ENCODE data around the gene FGF14. TPM values are rescaled to one million over a fixed set of nuclear protein-coding genes. Genes with fewer than 3 reads are reported as not detected.

The FGF14 gene
- total and polyA plus RNA-seq, 9 donors = 0.06 to 4.8 (median 0.60) TPM; not detected in 2

GRCh38 chr13:101916108-101916774 is 485.6 kb downstream of the FGF14 start:
- Histone ChIP-seq H3K27ac (no peak overlapping the region), H3K4me3 (no peak overlapping the region), H3K9me3 (no peaks in the 10 kb centered on the region), H3K4me1 (ENCODE audit: insufficient read depth) (no peaks in the 10 kb centered on the region), H3K27me3 (no peaks in the 10 kb centered on the region), H3K36me3 (no peaks in the 10 kb centered on the region)
- no peak for TF ChIP-seq EP300 (IDR thresholded peaks at IDR 0.05)
- no peak for TF ChIP-seq CTCF (IDR thresholded peaks at IDR 0.05)
- TF ChIP-seq POLR2A (IDR thresholded peaks at IDR 0.05) = no peak
- no peak for DNase-seq
- intact Hi-C loops (cut with DNase I) = no loop called here
- 2 to 3% (median 2%) methylated on average over 28 to 62 of the region's 62 CpGs for WGBS, 3 donors

GRCh38 chr13:101915755-101916107 is 486.1 kb downstream of the FGF14 start:
- no peak for TF ChIP-seq CTCF (IDR thresholded peaks at IDR 0.05)
- no peak for TF ChIP-seq EP300 (IDR thresholded peaks at IDR 0.05)
- TF ChIP-seq POLR2A (IDR thresholded peaks at IDR 0.05) = no peak
- H3K27me3 ChIP-seq = no peaks in the 10 kb centered on the region
- no peaks in the 10 kb centered on the region for H3K9me3 ChIP-seq
- H3K36me3 ChIP-seq = no peaks in the 10 kb centered on the region
- no peak for DNase-seq
- WGBS, 3 donors = 4 to 7% (median 6%) methylated on average over 11 to 13 of the region's 13 CpGs
- H3K4me1 ChIP-seq (ENCODE audit: insufficient read depth) = no peaks in the 10 kb centered on the region
- H3K4me3 ChIP-seq = no peak overlapping the region
- intact Hi-C loops (cut with DNase I) = no loop called here
- no peak overlapping the region for H3K27ac ChIP-seq

GRCh38 chr13:101915331-101915730 is 486.5 kb downstream of the FGF14 start:
- intact Hi-C loops (cut with DNase I) = no loop called here
- 12 to 13% (median 12%) methylated on average over 7 of the region's 7 CpGs for WGBS, 3 donors
- Histone ChIP-seq H3K36me3 (no peaks in the 10 kb centered on the region), H3K27me3 (no peaks in the 10 kb centered on the region), H3K4me3 (no peak overlapping the region), H3K9me3 (no peaks in the 10 kb centered on the region), H3K27ac (no peak overlapping the region), H3K4me1 (ENCODE audit: insufficient read depth) (no peaks in the 10 kb centered on the region)
- TF ChIP-seq EP300 (IDR thresholded peaks at IDR 0.05) = no peak
- TF ChIP-seq POLR2A (IDR thresholded peaks at IDR 0.05) = no peak
- TF ChIP-seq CTCF (IDR thresholded peaks at IDR 0.05) = no peak
- DNase-seq = no peak

GRCh38 chr13:101911752-101912151 is 490.1 kb downstream of the FGF14 start:
- Histone ChIP-seq H3K4me1 (ENCODE audit: insufficient read depth) (no peaks in the 10 kb centered on the region), H3K36me3 (no peaks in the 10 kb centered on the region), H3K27ac (no peak overlapping the region), H3K4me3 (no peak overlapping the region), H3K27me3 (no peaks in the 10 kb centered on the region), H3K9me3 (no peaks in the 10 kb centered on the region)
- intact Hi-C loops (cut with DNase I) = no loop called here
- 70 to 82% (median 73%) methylated on average over 2 of the region's 2 CpGs for WGBS, 3 donors
- no peak for DNase-seq
- TF ChIP-seq EP300 (IDR thresholded peaks at IDR 0.05) (no peak), POLR2A (IDR thresholded peaks at IDR 0.05) (no peak), CTCF (IDR thresholded peaks at IDR 0.05) (no peak)
